ENCODE results near the gene VWA3B.
"Not testable (repeated sequence)": the region's sequence is repeated elsewhere in the genome, so short reads cannot be mapped to it uniquely, and the experiment has no call there.

The VWA3B gene

DNA sequence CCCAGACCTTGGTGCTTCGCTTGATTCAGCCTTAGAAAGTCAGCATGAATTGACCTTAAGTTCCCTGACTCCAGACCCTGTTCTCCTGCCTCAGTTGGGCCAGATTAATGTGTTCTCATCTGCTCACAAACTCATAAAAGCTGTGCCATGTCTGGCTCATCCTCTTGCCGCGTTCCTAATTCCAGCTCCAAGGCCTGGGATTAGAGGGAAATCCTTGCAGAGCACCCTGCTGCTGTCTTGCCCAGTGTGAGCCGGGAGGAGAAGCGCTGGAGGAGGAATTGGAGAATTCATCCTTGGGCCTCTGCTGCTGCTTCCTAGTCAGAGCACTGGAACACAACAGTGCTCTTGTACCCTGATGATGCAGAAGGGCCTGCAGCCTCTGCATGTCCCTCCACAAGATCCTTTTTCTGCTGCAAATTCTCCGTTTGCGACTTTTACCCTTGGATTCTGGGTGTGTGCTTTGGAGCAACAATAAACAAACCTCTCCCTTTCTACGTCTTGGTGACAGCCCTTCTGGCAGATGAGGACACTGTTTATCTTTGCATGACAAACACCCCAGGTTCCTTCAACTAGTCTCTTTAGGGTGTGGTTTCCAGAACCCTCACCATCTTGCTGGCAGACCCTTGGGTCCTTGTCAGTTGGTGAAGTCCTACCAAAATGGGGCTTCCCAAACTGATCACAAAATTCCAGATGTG, 212.4 kb downstream of the VWA3B start:
- DNase-seq = no peak

DNA sequence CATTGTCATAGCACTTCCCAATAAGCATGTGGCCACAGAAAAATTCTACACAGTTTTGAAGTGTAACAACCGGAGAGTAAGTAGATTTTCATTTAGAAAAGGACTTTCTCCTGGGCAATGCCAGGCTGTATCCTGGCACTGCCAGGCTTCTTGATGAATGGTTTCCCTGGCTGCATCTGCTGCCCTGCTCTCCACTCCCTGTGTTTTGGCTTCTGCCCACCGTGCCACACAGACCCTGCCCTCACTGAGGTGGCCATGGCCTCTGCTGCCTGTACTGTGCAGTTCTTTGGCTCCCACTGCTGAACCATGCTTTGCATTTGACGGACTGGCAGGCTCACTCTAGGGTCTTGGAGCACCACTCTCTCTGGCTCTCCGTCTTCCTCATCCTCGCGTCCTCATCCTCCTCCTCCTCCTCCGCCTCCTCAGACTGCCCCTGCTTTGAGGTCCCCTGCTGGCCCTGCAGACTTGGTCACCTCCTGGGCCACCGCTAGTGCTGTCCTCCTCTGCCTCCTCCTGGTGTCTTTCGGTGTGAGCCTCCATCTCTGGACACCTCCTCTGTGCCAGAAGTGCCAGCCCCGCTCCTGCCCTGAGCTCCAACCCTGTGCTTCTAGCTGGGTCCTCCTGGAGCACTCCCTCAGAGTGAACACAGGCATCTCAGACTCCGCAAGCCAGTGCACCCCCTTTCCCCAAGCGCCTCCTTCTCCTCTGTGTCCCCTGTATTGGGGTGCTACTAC, 213.3 kb downstream of the VWA3B start:
- DNase-seq = no peak

DNA sequence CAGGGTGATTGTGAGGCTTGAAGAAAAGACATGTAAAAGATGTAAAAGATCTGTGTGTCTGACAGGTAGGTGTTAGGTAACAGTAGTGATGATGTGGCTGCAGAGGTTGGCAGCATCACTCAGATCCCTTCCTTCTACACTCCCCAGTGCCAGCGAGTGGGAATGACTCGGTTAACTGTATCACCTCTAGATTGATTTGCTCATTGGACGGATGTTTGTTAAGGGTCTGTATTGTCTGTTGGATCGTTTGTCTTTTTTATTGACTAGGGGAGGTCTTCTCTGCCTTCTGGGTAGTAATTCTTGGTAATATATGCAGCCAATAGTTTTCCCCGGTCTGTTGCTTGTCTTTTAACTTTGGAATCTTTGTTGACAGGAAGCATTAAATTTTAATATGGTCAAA, 214.5 kb downstream of the VWA3B start:
- DNase-seq = no peak

DNA sequence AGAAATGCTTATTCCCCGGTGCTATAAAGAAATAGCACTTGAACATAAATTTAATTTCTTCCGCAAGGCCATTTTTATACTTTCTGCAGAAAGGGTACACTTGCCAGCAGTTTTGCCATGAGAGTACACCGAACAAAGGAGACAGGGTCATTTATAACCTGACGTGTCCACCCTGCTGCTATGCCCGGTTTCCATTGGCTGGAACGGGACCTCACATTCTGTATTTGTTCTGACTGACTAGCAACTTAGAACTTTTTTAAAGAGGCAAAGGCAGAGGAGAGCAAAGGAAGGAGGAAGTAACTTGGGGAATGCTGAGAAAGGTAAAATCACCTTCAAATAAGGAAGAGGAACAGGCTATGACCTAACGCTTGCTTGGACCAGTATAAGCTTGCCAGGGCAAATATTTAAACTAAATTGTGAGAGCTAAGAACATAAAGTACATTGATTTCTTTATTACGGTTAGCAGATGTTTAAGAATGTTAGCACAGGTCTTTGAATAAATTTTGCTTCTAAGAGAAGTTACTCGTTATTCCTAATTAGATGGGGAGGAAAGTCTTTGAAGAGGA, 220.2 kb downstream of the VWA3B start:
- DNase-seq = not testable (repeated sequence)

DNA sequence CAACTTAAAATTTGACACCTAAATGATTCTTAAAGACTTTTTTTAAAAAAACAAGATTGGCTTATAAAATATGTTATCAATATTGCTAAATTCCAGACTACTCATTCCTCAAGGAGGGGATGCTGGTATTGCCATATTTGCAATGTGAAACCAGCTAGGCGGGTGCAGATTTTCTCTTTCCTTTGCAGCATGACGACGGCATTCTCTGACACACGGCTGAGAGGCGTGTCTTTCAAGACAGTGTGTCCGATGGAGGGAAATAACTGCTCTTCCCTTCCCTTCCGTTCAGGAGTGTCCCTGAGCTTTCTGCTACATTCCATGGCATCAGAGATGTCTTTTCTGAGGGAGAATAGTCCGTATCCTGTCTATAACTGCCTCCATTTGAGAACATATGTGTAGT, 221.1 kb downstream of the VWA3B start:
- no peak for DNase-seq

DNA sequence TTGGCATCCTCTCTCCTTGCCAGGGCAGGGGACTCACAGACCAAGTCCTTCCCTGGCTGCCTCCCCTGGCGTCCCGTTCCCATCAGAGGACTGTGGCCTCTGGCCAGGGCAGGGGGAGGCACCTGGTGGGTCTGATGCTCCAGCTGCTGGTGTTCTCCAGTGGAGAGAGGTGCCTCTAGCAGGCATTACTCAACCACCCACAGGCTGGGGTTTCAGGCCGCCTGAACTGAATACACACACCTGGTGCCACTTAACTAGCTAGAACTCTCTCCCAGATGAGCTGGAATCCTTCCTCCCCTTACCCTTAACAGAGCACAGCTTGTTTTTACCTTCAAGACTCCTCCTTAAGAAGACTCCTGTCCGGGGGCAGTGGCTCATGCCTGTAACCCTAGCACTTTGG, 221.6 kb downstream of the VWA3B start:
- DNase-seq = no peak

DNA sequence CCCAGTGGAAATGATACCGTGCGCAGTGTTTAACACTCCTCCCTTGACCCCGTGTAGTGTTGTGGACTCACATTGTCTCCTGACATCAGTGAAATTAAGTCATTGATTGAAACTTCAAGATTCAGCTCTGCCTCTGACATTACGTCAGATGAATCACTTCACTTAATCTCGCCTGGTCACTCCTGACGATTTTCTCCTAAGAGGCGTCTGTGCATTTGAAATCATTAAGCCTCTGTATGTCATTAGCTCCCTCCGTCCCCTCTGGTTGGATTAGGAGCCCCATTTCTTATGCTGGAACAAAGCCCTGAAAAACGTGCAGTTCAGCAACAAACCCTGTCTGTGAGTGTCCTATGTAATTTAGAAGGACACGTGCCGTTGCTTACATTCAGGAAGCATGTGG, 222.6 kb downstream of the VWA3B start:
- DNase-seq = no peak

DNA sequence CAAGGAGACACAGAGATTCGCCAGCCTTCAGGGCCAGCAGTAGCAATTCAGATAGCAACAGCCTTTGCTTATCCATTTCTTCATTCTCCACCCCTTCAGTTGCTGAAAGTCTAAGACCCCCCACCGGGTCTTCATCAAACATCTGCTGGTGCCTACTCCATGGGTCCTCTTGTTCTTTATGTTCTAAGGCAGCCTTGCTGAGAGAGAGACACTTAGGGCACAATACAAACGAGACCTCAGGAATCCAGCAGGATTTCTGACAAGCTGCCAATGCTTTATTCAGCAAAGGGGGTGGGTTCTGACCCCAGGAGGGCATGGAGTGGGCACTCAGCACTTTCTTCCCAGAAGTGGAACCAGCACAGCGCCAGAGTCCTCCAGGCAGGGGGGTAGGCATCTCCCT, 223.0 kb downstream of the VWA3B start:
- DNase-seq = peak; percentile 15

DNA sequence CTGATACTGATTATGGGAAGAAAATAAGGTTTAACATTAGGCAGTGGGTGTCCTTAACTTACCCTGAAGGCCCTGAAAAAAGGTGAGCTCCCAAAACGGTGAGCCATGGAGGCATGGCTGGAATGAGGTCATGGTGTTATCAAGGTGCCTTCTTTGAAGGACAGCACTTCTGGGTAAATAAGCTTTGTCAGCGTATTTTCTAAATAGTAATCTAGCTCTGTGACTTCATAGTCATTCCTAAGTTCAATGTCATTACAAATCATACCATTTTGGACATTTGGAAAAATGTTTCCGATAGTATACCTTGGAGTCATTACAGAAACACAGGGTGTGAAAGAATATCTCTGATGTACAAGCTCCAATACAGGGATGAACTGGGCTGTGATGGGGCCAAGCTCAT, 224.1 kb downstream of the VWA3B start:
- DNase-seq = no peak

DNA sequence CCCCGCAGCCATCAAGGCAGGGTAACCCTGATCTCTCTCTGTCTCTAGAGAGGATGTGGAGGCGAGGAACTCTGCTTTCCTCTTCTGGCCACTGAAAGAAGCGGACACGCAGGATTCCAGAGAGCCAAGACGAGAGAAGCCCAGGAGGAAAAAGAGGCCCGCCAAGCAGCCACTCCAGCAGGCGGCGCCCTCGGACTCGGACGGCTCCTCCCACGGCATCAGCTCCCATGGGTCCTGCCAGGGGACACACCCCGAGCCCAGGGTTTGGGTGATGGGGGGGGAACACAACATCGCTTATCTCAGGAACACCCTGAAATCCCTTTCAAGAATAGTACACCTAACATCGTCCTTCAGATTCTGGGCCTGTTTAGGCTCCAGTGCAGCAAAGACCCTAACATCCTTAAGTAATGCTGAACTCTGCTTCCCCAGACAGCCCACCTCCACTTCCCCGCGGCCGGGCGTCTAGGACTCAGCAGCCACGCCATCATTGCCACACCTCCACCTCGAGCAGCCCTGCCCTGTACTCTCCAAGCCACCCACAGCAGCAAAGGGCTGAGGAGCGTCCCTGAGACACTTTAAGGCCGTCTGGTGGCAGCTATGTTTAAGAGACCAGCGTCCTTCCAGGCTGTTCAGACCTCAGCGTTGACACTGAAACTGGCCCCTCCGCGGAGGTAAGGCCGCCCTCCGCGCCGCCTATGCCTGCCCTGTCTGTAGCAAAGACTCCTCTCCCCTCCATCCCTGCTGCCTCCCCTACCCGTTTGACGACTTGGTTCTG, 225.0 kb downstream of the VWA3B start:
- no peak for DNase-seq

DNA sequence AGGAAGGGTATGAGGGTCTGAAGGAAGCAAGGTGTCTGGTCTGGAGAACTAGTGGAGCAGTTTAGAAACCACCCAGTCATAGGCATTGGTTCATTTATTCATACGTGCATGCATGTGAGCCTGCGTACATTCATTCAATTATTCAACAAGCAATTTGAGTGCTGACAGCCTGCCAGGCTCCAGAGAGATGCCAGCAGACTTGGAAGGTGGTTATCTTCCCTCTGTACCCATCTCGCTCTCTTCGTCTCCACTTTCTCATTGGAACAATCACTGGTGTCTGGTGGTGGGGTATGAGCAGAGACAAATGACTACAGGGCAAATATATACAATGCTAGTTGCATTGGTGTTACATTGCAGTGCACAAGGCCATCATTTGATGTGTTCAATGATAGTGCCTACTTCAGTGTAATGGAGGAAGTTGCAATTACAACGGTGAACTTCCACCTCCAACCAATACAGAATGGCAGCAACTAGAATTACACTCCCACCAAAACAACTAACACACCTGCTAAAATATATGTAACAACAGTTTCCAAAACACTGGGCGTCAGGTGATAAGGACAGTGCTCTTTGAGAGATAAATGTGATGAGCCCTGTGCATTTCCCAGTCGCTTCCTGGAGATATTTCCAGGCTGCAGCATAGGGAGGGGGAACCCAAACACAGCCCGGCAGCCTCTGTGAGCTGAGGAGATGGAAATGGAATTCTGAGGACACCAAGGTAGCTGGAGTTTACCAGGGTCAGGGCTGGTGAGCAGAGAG, 226.7 kb downstream of the VWA3B start:
- no peak for DNase-seq

DNA sequence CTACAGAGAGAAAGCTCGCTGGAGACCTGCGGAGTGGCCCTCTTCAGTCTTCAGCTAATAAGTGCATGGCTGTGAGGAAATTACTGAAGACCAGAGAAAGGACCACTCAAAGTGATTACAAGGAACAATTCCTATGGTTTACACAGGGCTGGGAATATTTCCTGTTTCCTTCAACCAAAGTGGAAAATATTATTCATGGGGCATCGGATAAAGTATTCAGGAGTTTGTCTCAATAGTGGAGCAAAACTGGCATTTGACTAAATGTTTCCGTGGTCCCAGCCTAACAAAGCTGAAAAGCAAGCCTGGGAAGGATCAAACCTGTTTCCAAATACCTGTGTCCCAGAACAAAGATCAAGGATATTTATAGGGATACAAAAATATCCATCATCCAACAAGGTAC, 227.3 kb downstream of the VWA3B start:
- no peak for DNase-seq

DNA sequence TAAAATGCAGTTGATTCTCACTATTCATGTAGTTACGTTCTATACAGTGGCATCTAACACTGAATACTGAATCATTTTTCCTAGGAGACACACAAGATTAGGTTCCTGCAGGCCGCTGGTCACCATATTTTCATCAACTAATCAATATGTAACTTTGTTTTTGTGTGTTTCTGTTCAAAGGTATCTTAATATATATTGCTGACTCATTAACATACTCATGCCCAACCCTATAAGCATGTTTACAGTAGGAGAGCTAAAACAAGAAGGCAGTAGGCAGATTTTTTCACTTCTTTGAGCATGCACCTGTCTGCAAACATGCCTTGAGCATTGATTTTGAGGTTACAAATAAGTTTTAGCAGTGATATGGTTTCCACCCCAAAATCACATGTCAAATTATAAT, 229.0 kb downstream of the VWA3B start:
- DNase-seq = no peak

DNA sequence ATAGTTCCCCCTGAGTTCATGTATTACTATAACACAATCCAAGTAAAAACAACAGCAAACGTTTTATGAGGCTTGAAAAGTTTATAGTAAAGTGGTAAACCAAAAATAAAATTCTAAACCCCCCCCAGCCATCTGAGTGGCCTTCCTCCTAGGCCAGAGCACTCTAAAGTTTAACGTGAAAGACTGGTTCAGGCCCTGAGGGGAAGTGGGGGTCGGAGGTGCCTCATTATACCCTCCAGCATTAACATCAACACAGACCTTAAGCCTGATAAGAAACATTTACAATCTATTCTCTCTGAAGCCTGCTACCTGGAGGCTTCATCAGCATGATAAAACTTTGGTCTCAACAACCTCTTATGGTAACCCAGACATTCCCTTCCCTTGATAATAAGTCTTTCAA, 230.2 kb downstream of the VWA3B start:
- DNase-seq = no peak

DNA sequence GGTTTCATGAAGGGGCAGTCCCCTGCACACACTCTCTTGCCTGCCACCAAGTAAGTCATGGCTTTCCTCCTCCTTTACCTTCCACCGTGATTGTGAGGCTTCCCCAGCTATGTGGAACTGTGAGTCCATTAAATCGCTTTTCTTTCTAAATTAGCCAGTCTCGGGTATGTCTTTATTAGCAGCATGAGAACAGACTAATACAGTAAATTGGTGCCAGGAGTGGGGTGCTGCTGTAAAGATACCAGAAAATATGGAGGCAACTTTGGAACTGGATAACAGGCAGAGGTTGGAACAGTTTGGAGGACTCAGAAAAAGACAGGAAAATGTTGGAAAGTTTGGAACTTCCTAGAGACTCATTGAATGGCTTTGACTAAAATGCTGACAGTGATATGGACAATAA, 233.2 kb downstream of the VWA3B start:
- not testable (repeated sequence) for DNase-seq

DNA sequence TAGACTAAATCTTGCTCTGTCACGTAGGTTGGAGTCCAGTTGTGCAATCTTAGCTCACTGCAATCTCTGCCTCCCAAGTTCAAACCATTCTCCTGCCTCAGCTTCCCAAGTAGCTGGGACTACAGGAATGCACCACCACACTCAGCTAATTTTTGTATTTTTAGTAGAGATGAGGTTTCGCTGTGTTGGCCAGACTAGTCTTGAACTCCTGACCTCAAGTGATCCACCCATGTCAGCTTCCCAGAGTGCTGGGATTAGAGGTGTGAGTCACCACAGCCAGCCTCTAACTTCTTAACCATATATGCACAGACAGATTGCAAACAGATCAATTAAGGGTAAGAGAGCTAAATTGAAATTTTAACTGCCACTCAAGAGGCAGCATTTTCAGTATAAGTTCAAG, 237.2 kb downstream of the VWA3B start:
- no peak for DNase-seq

DNA sequence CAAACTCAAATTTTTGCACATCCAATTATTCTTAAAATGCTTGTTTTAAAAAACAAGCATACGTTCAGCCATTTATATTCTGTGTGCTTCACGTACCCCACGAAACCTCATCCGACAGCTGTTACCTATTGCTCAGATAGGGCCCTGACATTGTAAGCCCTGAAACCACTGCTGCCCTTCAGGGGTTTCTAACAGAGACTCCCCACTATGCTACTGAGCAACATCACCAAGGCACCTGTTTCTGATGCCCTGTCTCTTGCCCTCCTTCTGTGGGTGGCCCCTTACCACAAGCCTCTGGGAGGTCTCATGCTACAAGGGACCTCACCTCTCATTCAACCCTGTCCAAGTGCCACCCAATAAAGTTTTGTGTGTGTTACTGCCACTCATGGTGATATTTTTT, 240.8 kb downstream of the VWA3B start:
- no peak for DNase-seq

DNA sequence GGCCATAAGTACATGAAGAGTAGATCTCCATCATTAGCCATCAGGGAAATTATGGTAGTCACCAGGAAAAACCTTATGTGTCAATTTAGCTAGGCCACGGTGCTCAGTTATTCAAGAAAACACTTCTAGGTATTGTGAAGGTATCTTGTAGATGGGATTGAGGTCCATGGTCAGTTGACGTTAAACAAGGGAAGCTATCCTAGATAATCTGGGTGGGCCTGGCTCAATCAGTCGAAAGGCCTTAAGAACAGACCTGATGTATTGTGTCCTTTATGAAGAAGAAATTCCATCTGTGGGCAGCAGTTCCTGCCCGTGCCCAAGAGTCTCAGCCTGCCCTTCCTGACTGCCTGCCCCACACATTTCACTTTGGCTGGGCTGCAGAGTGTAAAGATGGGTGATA, 242.6 kb downstream of the VWA3B start:
- DNase-seq = no peak

DNA sequence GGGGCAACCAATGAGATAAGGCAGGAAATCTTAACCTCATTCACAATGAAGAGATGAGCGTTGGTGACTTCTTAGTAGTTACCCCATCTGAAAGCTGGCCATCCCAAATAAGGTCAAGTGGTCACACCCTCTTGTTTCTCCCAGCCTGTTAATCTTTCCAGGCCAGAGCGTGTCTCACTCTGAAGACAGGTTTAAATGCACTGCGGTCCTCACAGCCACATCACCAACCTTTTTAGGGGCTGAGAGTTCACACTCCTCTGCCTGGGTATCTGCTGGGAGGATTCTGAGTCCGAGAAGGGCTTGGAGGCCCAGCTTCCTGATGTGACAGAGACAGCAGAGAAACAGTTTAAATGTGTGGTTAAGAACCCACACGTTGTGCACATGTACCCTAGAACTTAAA, 246.0 kb downstream of the VWA3B start:
- DNase-seq = no peak

DNA sequence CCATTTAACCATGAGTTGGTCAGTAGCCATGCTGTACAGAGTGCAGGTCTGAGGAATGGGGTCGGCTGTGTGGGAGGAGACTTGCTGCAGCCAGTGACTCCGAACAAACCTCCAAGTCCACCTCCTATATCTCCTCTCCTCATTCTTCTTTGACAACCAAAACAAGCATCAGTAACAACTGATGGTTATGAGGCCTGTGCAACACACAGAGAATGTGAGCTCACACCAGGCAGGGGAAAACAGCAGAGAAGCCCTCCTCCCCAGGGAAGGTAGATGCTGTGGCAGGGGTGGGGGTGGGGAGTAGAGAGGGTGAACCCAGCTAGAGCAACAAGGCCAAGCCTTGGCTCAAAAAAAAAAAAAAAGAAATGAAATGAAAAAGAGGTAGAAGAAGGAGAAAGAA, 247.0 kb downstream of the VWA3B start:
- no peak for DNase-seq

DNA sequence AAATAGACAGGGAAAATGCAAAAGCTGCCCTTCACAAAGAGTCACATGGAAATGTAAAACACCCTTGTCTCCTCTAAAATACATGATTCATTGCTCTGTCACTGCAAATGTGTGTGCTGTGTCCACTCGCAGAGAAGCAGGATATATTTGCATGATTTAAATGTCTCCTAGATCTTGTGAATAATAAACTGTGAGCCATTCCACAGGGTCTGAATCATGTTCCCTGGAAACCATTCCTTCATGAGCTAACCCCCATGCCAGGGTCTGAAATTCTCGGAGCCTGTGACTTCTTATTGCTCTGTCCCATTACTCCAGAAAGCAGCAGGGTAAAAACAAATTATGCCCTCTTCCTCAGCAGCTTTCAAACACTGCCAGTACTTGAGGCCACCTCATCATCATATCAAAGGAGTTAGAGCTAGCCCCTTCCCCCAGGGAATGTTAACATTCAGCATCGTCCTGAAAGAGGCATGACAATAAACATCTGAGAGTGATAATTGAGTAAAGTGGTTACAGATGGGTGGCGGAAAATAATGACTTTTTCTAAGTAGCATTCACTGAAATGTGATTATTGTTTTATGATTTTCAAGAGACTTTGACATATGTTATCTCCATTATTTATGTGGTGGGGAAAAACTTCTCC, 247.6 kb downstream of the VWA3B start:
- no peak for DNase-seq

DNA sequence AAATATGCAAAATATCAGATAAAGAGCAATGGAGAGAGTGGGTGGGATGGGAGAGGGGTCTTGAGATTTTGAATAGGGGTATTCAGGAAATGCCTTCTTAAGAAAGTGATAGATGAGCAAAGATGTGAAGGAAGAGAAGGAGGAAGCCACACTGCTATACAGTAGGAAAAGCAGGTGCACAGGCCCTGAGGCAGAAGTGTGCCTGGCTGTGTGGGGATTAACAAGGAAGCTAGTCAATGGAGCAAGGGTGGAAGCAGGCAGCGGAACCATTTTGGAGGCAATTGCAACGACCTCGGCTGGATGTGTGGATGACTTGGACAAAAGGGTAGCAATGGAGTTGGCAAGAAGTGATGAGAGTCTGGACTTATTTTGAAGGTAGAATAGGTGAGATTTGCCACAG, 248.3 kb downstream of the VWA3B start:
- DNase-seq = no peak

All from retina (tissue), 1 donor.